Measurements from ENCODE around the gene GALNT11.

DNA sequence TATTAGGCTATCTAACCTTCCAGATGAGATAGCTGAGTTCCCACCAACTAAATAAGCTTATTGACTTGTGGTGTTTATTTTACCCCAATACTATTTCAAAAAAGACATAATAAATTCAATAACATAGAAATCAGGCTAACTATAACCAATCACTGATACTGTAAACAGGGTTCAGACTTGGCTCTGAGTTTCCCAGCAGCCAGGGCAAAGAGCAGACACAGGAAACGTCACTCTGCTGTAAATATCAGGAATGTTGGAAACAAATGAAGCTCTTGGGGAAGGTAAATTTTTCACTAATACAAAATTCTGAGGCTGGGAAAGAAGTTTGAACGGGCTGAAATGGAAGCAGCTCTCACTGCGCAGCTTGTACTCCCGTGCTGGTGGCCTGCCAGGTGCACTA lies 114.6 kb downstream of the GALNT11 start:
- TF ChIP-seq, protein P1, sequence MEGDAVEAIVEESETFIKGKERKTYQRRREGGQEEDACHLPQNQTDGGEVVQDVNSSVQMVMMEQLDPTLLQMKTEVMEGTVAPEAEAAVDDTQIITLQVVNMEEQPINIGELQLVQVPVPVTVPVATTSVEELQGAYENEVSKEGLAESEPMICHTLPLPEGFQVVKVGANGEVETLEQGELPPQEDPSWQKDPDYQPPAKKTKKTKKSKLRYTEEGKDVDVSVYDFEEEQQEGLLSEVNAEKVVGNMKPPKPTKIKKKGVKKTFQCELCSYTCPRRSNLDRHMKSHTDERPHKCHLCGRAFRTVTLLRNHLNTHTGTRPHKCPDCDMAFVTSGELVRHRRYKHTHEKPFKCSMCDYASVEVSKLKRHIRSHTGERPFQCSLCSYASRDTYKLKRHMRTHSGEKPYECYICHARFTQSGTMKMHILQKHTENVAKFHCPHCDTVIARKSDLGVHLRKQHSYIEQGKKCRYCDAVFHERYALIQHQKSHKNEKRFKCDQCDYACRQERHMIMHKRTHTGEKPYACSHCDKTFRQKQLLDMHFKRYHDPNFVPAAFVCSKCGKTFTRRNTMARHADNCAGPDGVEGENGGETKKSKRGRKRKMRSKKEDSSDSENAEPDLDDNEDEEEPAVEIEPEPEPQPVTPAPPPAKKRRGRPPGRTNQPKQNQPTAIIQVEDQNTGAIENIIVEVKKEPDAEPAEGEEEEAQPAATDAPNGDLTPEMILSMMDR (IDR thresholded peaks at IDR 0.05): no peak
- TF ChIP-seq POLR2A (IDR thresholded peaks at IDR 0.05): no peak
- no peak for TF ChIP-seq POLR2AphosphoS5 (IDR thresholded peaks at IDR 0.05)
- no peak for TF ChIP-seq EP300 (IDR thresholded peaks at IDR 0.05)
